GM18498 (cell line): Measurements from ENCODE around the gene MAML2.
A peak's percentile ranks its signal among the peaks of the same experiment; 100 is the strongest.

ENCODE experiments used
- ATAC-seq: cut with Tn5 transposase; IDR thresholded peaks from one replicate; pipeline ENCODE4 v1.9.1; 2021; ENCODE audit warnings: mild to moderate bottlenecking, moderate library complexity; ENCODE audit not compliant: unreplicated experiment

The MAML2 gene

GRCh38 chr11:96054870-96055705 lies 287.9 kb downstream of the MAML2 start:
- ATAC-seq: no peak

GRCh38 chr11:96052921-96053651 lies 289.9 kb downstream of the MAML2 start:
- ATAC-seq: peak; percentile 33

- peak; percentile 92 for ATAC-seq
These were observed 291.2 kb downstream of the MAML2 start for GRCh38 chr11:96051820-96052219.

GRCh38 chr11:96050435-96051182 lies 292.4 kb downstream of the MAML2 start:
- ATAC-seq: no peak

GRCh38 chr11:96049426-96049825 lies 293.6 kb downstream of the MAML2 start:
- no peak for ATAC-seq

GRCh38 chr11:96045622-96046456 lies 297.2 kb downstream of the MAML2 start:
- ATAC-seq: no peak

- no peak for ATAC-seq
These were observed 298.2 kb downstream of the MAML2 start for GRCh38 chr11:96044747-96045146.

- ATAC-seq: no peak
These were observed 298.7 kb downstream of the MAML2 start for GRCh38 chr11:96044311-96044710.

GRCh38 chr11:96043291-96043690 lies 299.7 kb downstream of the MAML2 start:
- ATAC-seq: no peak

- no peak for ATAC-seq
These were observed 304.9 kb downstream of the MAML2 start for GRCh38 chr11:96038046-96038445.

- ATAC-seq: no peak
These were observed 305.5 kb downstream of the MAML2 start for GRCh38 chr11:96037405-96037949.

- no peak for ATAC-seq
These were observed 306.1 kb downstream of the MAML2 start for GRCh38 chr11:96036863-96037262.

- no peak for ATAC-seq
These were observed 307.3 kb downstream of the MAML2 start for GRCh38 chr11:96035740-96036078.

GRCh38 chr11:96035031-96035739 lies 307.8 kb downstream of the MAML2 start:
- no peak for ATAC-seq

GRCh38 chr11:96033599-96033998 lies 309.4 kb downstream of the MAML2 start:
- ATAC-seq: no peak

- no peak for ATAC-seq
These were observed 309.9 kb downstream of the MAML2 start for GRCh38 chr11:96033095-96033494.

- no peak for ATAC-seq
These were observed 314.2 kb downstream of the MAML2 start for GRCh38 chr11:96028746-96029145.

GRCh38 chr11:96027021-96027420 lies 316.0 kb downstream of the MAML2 start:
- no peak for ATAC-seq

GRCh38 chr11:96026310-96026709 lies 316.7 kb downstream of the MAML2 start:
- no peak for ATAC-seq

- no peak for ATAC-seq
These were observed 318.3 kb downstream of the MAML2 start for GRCh38 chr11:96024666-96025065.
